Vagina (tissue), 2 donors: Measurements from ENCODE around the gene ADAMTS2.

Experiments
- CTCF ChIP-seq, 3 experiments: fragments of 450-650 bp in 2 of 3; fragments of 200-600 bp in 1 of 3; sonication (generic) in 1 of 3; IDR thresholded peaks; one replicate each; pipeline ENCODE4 v1.5.1; 2017 to 2019; ENCODE audit warnings: antibody characterized with exemption in 3 of 3, mild to moderate bottlenecking in 2 of 3, moderate library complexity in 2 of 3
- POLR2A ChIP-seq, 2 donors: fragments of 450-650 bp; IDR thresholded peaks; one replicate each; pipeline ENCODE4 v1.6.1; 2017; ENCODE audit warnings: antibody characterized with exemption in 2 of 2, mild to moderate bottlenecking in 2 of 2, moderate library complexity in 2 of 2

- TF ChIP-seq CTCF (IDR thresholded peaks at IDR 0.05) (no peak), POLR2A (IDR thresholded peaks at IDR 0.05) (no peak)
Measured at GRCh38 chr5:179288809-179289185, 56.5 kb downstream of the ADAMTS2 start.
